ENCODE results near the gene QKI.

The QKI gene

DNA sequence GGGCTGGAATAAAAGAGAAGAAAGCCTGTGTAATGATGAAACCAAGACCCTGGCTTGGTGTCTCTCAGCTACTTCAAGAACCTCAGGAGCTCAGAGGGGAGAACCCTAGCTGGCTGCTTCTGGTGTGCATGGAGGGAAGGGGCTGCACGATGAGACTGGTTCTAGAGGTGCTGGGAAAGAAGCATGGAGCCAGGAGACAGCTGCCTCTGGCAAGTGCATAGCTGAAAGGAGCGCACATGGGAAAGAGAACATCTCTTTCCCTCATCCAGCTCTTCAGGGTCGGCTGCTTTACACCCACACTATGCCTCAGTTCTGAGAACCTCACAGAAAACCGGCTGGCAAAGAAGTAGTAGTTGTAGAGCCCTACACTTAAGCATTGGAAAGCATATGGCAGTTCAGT lies 139.5 kb downstream of the QKI start:
- ATAC-seq (no peak), DNase-seq (no peak)
- H3K9me3 Mint-ChIP-seq: no peaks in the 10 kb centered on the region
- no peak overlapping the region for H3K27ac Mint-ChIP-seq
- no peak overlapping the region for H3K4me3 Mint-ChIP-seq
- peaks cover 33% of the 10 kb centered on the region for H3K36me3 Mint-ChIP-seq (ENCODE audit: low read depth)
- H3K27me3 Mint-ChIP-seq: no peaks in the 10 kb centered on the region
- peaks cover 2% of the 10 kb centered on the region for H3K4me1 Mint-ChIP-seq

DNA sequence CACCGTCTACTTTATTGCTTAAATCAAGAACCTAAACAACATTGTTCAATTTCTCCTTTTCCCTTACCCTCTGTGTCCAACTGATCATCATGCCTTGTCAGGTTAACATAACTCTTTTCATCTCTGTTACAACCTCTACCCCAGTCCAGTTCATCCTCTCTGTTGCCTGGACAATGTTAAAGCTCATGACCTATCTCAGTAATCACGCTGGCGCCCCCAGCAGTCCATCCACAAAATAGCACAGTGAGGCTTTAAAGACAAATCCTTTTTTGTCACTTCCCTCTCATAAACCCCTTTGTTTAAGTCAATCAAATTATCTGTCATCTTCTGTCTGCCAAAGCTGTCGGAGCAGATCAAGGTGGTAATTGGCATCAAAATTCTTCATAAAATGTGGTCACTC lies 140.1 kb downstream of the QKI start:
- Mint-ChIP-seq H3K36me3 (ENCODE audit: low read depth) (peaks cover 33% of the 10 kb centered on the region), H3K27me3 (no peaks in the 10 kb centered on the region), H3K4me1 (peaks cover 2% of the 10 kb centered on the region), H3K9me3 (no peaks in the 10 kb centered on the region), H3K27ac (no peak overlapping the region), H3K4me3 (no peak overlapping the region)
- ATAC-seq (peak; percentile 57), DNase-seq (peak; percentile 63)

DNA sequence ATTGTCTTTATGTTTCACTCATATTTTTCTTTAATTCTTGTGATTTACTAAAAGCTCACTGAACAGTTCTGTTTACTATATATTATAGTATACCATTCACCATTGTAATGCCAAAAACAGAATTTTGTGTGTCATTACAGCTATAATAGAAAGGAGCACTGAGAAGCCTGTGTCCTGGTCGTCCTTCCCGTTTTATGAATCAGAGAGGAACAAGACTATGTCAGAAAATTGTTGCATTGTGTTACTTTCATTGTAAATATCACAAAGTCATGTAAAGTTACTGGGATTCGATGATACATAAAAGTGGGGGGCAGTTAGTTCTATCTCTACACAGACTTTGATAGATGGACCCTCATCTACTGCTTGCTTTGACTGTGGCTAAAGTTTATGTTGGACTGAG lies 145.1 kb downstream of the QKI start:
- H3K36me3 Mint-ChIP-seq (ENCODE audit: low read depth): peaks cover 37% of the 10 kb centered on the region
- H3K27ac Mint-ChIP-seq: no peak overlapping the region
- no peak overlapping the region for H3K4me3 Mint-ChIP-seq
- DNase-seq (no peak), ATAC-seq (no peak)
- no peaks in the 10 kb centered on the region for H3K27me3 Mint-ChIP-seq
- no peaks in the 10 kb centered on the region for H3K4me1 Mint-ChIP-seq
- no peaks in the 10 kb centered on the region for H3K9me3 Mint-ChIP-seq

DNA sequence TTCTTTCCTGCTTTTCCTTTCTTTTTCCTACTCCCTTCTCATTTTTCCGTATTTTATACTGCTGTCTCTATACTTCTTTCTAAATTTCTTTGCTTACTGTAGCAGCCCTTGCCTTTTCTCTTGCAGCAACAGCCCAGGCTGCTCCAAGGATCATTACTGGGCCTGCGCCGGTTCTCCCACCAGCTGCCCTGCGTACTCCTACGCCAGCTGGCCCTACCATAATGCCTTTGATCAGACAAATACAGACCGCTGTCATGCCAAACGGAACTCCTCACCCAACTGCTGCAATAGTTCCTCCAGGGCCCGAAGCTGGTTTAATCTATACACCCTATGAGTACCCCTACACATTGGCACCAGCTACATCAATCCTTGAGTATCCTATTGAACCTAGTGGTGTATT lies 148.8 kb downstream of the QKI start:
- Mint-ChIP-seq H3K9me3 (no peaks in the 10 kb centered on the region), H3K27me3 (no peaks in the 10 kb centered on the region), H3K4me3 (no peak overlapping the region), H3K36me3 (ENCODE audit: low read depth) (peaks cover 28% of the 10 kb centered on the region), H3K27ac (no peak overlapping the region), H3K4me1 (no peaks in the 10 kb centered on the region)
- DNase-seq: no peak
- ATAC-seq: no peak

DNA sequence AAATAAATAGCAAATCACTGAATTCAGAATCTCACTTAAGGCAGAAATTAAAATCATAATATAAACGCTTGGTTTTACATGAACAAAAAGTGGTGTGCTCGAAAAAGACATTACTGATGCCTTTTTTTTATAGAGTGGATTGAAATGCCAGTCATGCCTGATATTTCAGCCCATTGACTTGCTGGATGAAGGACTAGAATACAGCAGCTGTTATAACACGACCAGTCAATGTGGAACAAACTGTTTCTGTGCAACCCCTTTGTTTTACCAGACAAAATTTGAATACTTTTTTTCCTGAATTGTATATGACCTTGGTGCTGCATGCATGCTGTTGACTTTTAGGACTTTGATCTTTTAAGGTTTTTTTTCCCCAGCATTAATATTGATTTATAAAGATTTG lies 150.0 kb downstream of the QKI start:
- DNase-seq: no peak
- no peaks in the 10 kb centered on the region for H3K4me1 Mint-ChIP-seq
- ATAC-seq: no peak
- H3K36me3 Mint-ChIP-seq (ENCODE audit: low read depth): peaks cover 22% of the 10 kb centered on the region
- no peak overlapping the region for H3K27ac Mint-ChIP-seq
- no peaks in the 10 kb centered on the region for H3K9me3 Mint-ChIP-seq
- no peak overlapping the region for H3K4me3 Mint-ChIP-seq
- H3K27me3 Mint-ChIP-seq: no peaks in the 10 kb centered on the region

DNA sequence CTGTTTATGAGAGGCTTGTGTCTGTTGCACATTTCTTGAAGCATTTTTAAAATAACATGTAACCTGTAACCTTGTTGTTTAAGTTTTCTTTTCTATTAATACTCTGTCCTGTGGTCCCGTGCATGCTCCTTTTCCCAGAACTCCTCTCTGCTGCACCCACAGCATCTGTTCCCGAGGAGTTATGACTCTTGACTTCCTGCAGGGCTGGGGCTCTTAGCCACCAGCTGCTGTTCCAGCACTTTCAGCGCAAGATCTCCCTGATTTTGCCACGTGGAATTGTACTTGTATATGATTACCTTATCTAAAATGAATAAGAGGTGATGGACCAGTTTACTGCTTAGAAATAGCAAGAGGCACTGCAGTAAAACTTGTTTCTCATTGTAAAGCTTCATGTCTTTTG lies 150.6 kb downstream of the QKI start:
- no peak for ATAC-seq
- Mint-ChIP-seq H3K27me3 (no peaks in the 10 kb centered on the region), H3K27ac (no peak overlapping the region), H3K9me3 (no peaks in the 10 kb centered on the region), H3K4me3 (no peak overlapping the region), H3K36me3 (ENCODE audit: low read depth) (peaks cover 22% of the 10 kb centered on the region), H3K4me1 (no peaks in the 10 kb centered on the region)
- no peak for DNase-seq

DNA sequence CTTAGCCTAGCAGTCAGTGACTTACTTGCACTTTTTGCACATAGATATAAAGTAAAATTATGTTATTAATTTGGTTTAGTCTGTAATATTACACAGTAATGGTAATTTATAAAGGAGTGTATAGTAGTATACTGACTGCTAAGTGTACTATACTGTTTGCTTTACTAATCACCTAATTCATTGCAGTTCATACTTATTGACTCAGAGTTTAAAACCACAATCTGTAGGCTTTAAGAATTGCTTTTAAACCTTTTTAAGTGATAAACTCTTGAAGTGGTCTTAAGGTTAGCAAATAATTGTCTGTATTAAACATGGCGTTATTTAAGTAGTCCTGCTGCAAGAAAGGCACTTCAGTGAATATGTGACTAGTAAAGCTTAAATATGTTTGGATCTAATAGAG lies 151.5 kb downstream of the QKI start:
- Mint-ChIP-seq H3K27me3 (no peaks in the 10 kb centered on the region), H3K4me3 (no peak overlapping the region), H3K9me3 (no peaks in the 10 kb centered on the region), H3K27ac (no peak overlapping the region), H3K4me1 (no peaks in the 10 kb centered on the region), H3K36me3 (ENCODE audit: low read depth) (peaks cover 31% of the 10 kb centered on the region)
- ATAC-seq (no peak), DNase-seq (no peak)

DNA sequence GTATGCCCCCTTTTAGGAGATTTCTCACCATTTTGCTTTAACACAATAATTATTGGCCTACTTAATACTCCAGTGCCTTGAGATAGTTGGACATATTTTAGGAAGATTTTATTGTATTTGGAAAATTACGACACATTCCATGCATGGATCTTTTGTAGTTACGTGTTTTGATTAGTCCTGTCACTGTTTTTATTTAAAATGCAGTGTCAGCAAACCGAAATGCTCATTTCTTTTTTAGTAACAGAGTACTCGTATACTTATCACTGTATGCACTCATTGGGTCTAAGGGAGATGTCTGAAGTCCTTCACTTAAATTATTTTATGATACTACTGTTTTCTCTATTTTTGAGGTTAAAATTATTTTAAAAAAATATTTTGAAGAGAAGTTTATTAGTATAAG lies 153.8 kb downstream of the QKI start:
- Mint-ChIP-seq H3K27ac (no peak overlapping the region), H3K4me1 (no peaks in the 10 kb centered on the region), H3K9me3 (no peaks in the 10 kb centered on the region), H3K4me3 (no peak overlapping the region), H3K27me3 (no peaks in the 10 kb centered on the region), H3K36me3 (ENCODE audit: low read depth) (peaks cover 33% of the 10 kb centered on the region)
- no peak for DNase-seq
- no peak for ATAC-seq

DNA sequence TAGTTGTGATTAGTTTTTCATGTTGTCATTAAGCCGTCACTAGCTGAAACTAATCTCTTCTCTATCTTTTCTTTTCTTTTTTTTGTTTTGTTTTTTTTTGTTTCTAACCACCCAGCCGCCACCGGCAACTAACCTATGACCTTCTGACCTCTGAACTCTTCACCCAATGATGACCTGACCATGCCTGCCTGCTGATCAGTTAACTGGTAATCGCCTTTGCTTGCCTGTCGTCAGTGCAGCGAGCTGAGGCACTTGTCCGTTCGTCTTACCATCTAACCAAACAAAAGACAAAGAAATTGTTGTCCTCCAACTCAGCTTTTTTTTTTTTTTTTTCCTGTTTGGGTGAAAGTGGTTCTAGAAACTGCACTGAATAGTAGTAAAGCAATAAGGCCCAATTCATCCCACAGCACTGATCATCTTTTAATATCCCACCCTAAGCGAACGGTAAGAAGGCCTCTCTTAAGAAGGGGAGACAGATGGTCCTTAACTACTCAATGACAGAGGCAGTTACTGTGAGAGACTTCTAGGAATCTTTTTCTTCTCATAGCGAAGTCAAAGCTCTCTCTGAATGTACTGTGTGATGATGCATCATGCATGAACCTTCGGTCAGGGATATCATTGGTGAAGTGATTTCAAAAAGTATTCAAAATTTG lies 156.2 kb downstream of the QKI start:
- no peak for ATAC-seq
- H3K4me3 Mint-ChIP-seq: no peak overlapping the region
- no peaks in the 10 kb centered on the region for H3K27me3 Mint-ChIP-seq
- no peak for DNase-seq
- no peaks in the 10 kb centered on the region for H3K9me3 Mint-ChIP-seq
- H3K27ac Mint-ChIP-seq: no peak overlapping the region
- H3K4me1 Mint-ChIP-seq: no peaks in the 10 kb centered on the region
- peaks cover 21% of the 10 kb centered on the region for H3K36me3 Mint-ChIP-seq (ENCODE audit: low read depth)

DNA sequence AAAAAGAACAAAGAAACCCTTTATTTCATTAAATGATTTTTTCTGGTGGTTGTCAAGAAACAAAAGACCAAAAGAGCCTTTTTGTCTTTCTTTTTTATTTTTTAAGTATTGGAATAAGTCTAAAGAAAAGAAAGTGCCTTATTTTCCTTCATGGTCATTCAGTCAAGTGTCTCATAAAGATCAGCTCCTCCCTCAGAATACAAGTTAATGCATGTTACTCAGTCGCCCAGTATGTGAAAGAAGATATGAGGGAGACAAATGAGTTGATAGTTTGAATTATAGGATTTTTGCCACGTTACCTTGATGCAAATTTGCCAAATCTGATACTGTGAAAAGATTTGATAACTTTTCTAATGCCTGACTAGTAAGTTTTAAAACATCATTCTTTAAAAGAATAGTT lies 157.2 kb downstream of the QKI start:
- ATAC-seq: no peak
- no peak overlapping the region for H3K27ac Mint-ChIP-seq
- no peak overlapping the region for H3K4me3 Mint-ChIP-seq
- DNase-seq: no peak
- no peaks in the 10 kb centered on the region for H3K4me1 Mint-ChIP-seq
- no peaks in the 10 kb centered on the region for H3K27me3 Mint-ChIP-seq
- H3K36me3 Mint-ChIP-seq (ENCODE audit: low read depth): peaks cover 19% of the 10 kb centered on the region
- H3K9me3 Mint-ChIP-seq: no peaks in the 10 kb centered on the region

DNA sequence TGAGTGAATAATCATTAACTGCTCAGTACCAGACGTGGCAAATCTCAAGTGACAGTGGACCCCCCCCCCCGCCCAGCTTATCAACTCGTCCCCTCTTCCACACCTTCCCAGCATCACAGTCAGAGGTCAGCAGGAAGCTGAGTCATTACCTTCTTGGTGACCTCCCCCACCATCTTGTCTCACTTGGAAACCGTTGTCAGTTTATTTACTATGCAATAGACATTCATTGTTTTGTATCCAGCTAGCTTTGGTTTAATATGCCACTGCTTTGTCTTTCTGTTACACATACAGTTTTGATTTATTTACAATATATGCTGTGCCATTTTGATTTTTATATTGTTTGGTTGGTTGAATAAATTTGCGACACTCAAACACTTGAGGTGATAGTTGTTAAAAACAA lies 158.1 kb downstream of the QKI start:
- H3K36me3 Mint-ChIP-seq (ENCODE audit: low read depth): peaks cover 17% of the 10 kb centered on the region
- no peaks in the 10 kb centered on the region for H3K27me3 Mint-ChIP-seq
- no peak overlapping the region for H3K4me3 Mint-ChIP-seq
- no peaks in the 10 kb centered on the region for H3K4me1 Mint-ChIP-seq
- H3K27ac Mint-ChIP-seq: no peak overlapping the region
- ATAC-seq (no peak), DNase-seq (no peak)
- H3K9me3 Mint-ChIP-seq: no peaks in the 10 kb centered on the region

DNA sequence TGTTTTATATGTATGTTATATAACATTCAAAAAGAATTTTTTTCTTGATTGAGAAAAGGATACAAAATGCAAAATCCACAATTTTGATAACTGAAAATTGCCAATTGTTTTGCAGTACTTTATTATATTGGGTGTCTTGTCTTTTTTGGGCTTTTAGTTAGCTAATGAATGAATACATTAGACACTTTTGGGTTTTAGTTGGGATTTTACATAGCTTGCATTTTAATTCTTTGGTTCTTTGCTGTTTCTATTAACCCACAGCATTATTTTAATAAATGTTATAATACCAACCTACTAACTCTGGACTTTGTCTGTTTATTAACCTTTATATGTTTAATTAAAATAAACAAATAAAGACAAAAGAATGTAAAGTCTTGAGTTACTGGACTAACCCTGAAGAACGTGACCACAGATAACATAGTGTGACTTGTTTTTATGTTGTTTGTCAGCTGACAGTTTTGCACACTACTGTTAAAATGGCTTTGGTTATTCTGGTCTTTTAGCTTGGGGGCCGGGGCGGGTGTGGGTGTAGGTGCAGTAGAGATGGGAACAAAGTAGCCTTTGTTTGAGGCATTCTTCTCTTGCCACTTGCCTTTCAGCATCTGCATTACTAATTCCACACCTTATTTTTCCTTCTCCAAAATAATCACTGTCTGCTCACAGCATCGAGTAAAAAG lies 159.1 kb downstream of the QKI start:
- Mint-ChIP-seq H3K4me1 (no peaks in the 10 kb centered on the region), H3K27ac (no peak overlapping the region), H3K27me3 (no peaks in the 10 kb centered on the region), H3K9me3 (no peaks in the 10 kb centered on the region), H3K36me3 (ENCODE audit: low read depth) (peaks cover 17% of the 10 kb centered on the region), H3K4me3 (no peak overlapping the region)
- ATAC-seq: no peak
- no peak for DNase-seq

DNA sequence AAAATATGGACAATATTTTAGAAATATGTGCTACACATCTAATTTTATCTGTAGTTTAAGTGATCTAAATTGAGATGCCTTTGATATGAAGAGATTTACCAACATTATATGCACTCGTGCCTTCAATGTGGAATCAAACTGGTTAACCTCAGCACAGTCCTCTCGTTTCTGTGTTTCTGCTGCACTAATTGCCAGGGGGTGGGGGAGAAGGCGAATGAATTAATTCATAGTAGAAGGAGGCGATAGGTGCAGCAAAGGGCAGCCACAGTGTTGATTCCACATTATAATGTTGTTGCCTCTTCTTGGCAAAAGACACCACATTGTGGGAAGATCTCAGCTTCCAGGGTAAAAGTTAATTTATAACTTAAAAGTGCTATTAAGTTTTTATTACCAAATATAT lies 161.6 kb downstream of the QKI start:
- no peak for ATAC-seq

DNA sequence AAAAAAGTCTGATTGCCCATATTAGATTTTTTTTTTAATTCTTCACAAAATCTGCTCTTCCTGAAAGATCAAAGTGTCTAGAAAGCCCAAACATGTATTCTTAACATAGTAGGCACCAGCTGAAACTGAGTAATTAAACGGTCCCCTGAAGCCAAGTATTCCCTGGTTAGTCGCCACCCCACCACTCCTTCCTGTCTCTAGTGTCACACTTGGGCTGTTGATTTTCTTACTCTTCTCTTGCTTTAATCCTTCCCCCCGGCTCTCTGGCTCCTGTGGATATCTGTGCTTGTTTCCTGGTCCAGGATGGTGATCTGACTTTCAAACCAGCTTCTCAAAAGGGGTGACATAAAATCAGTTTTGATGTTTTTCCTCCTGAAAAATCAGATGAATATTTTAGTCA lies 162.9 kb downstream of the QKI start:
- Mint-ChIP-seq H3K27me3 (no peaks in the 10 kb centered on the region), H3K4me3 (no peak overlapping the region), H3K4me1 (no peaks in the 10 kb centered on the region), H3K9me3 (no peaks in the 10 kb centered on the region), H3K27ac (peak overlapping the region; percentile 2), H3K36me3 (ENCODE audit: low read depth) (no peaks in the 10 kb centered on the region)
- ATAC-seq (no peak), DNase-seq (no peak)

More for the DNA sequence above, 161.6 kb downstream of the QKI start:
- Mint-ChIP-seq H3K9me3 (no peaks in the 10 kb centered on the region), H3K36me3 (ENCODE audit: low read depth) (peaks cover 7% of the 10 kb centered on the region), H3K4me3 (no peak overlapping the region), H3K27me3 (no peaks in the 10 kb centered on the region), H3K27ac (no peak overlapping the region), H3K4me1 (no peaks in the 10 kb centered on the region)
- no peak for DNase-seq

DNA sequence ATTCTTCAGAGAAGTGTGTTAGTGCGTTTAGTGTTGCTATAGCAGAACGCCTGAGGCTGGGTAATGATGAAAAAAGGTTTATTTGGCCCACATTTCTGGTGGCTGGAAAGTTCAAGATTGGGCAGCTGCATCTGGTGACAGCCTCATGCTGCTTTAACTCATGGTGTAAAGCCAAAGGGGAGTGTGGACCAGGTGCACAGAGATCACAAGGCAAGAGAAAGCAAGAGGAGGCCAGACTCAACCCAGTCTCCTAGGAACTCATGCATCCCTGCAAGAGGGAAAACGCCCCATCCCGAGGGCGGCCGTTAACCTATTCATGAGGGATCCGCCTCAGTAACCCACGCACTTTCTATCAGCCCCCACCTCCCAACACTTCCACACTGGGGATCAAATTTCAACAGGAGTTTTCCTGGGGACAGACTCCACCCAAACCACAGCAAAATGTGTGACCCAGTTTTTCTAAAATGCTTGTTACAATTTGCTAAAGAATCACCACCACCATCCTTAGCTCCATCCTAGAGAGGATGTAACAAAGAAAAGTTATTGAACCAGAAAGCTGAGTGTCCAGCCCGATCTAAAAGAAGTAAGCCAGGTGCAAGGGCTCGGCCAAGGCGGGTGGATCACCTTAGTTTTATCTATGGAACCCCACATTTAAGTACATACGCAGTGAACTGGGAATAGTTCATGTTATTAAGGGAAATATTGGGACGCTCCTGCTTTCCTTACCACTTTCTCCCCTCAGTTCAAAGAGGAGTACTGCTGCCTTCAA lies 164.8 kb downstream of the QKI start:
- no peak for ATAC-seq
- no peaks in the 10 kb centered on the region for H3K4me1 Mint-ChIP-seq

More for the DNA sequence above, 164.8 kb downstream of the QKI start:
- Mint-ChIP-seq H3K27ac (no peak overlapping the region), H3K27me3 (no peaks in the 10 kb centered on the region), H3K36me3 (ENCODE audit: low read depth) (no peaks in the 10 kb centered on the region), H3K4me3 (no peak overlapping the region), H3K9me3 (no peaks in the 10 kb centered on the region)
- DNase-seq: no peak
